ENCODE results near the gene UROS.

Gene UROS

DNA sequence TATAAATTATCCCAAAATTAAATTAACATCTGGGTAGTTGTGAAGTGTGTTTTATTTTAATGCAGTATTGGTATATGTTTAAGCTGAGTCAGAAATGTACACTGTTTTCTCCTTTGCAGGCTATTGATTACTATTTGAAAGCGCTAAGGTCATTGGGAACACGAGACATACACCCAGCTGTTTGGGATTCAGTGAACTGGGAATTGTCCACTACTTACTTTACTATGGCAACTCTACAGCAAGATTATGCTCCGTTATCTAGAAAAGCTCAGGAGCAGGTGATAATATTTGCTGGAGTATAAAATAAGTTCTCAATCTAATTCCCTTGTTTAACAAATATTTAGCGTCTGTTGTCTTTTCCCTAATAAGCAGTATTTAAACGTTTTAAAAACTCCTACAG lies 75.6 kb downstream of the UROS start:
- no peak for DNase-seq
- TF ChIP-seq POLR2A (IDR thresholded peaks at IDR 0.05; ENCODE audit: low read length) (no peak), GATA1 (IDR thresholded peaks at IDR 0.05; ENCODE audit: low read depth, low read length) (no peak)

- no peak for TF ChIP-seq POLR2A (IDR thresholded peaks at IDR 0.05; ENCODE audit: low read length)
- DNase-seq, result no peak
These were observed 78.1 kb downstream of the UROS start for GRCh38 chr10:125744909-125745308.

DNA sequence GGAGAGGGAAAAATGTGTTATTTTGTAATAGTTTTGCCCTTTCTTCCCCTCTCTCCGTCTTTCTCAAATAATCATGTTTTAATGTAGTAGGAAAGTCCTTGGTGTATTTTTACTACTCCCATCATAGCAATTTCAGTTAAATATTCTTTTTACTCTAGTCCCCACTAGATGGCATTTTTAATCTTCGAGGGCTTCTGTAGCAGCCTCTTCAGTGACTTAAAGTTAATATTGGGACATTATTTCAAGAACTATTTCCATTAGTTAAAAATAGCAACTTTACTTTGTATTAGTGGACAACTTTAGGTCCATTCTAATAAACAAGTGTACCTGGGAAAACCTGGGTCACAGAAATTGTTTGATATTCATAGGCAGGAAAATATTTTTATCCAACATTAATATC lies 80.6 kb downstream of the UROS start:
- peak; percentile 8 to 14 for DNase-seq
- no peak for TF ChIP-seq GATA1 (IDR thresholded peaks at IDR 0.05; ENCODE audit: low read depth, low read length)
- no peak for TF ChIP-seq POLR2A (IDR thresholded peaks at IDR 0.05; ENCODE audit: low read length)

- TF ChIP-seq POLR2A (IDR thresholded peaks at IDR 0.05; ENCODE audit: low read length) (no peak), GATA1 (IDR thresholded peaks at IDR 0.05; ENCODE audit: low read depth, low read length) (no peak)
- no peak for DNase-seq
These were observed 82.9 kb downstream of the UROS start for GRCh38 chr10:125739994-125740679.

All from erythroblast (primary cell).